Central memory CD4-positive, alpha-beta T cell (primary cell): ENCODE measurements around the gene IMP3.

Experiments used
- DNase-seq: peaks from one replicate; pipeline ENCODE4 v3.0.0; 2022

IMP3 gene

GRCh38 chr15:75672646-75673425 lies 32.8 kb upstream of the IMP3 start:
- DNase-seq = no peak

DNA sequence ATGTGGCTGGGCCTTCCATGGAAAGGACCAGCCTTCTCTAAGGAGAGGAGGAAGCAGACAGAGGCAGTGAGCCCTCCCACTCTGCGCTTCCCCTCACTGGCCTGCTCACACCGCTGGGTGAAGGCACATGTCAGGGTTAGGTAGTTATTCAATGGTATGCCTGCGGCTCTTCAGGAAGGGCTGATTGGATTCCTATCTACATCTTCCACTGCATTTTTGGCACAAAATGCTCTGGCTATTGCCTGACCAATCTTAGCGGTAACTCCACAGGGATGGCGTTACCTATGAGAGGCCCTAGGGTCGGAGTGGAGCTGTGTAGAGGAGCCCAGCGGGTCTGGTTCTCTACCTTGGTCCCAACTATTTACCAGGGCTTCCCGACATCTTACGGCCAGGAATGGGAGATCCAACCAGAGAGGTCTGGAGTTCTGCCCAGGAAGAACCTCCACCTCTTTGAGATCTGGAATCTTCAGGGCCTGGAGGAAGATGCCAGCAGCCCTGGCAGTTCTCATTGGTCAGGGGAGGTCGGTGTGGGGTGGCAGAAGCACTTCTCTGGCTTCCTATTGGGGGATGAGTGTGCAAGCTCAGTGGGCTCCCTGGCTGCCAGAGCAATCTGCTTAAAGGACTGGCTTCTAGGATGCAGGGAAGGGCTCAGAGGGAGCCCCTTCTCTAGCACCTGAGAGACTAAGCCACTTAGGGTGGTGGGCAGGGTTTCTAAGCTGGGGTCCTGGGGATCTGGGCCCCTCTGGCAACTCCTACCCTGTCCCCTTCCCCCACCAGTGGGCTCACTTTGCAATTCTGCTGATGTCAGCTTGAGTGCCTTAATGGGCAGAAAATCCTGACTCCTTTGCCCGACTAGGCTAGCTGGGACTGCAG lies 31.9 kb upstream of the IMP3 start:
- no peak for DNase-seq

DNA sequence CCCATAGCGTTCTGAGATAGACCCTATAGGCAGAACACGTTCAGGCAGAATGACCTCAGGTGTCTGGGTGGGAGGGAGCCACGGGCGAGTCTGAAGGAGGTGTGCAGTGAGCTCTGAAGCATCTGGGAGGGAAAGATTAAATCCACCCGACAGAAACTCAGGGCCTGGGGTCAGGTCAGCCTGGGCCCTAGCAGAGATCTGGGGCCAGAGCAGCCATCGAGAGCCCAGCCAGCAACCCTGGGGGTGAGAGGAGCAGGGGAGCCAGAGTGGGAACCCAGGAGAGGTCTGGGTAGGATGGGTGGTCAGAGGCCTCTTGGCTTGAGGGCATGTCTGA lies 29.8 kb upstream of the IMP3 start:
- no peak for DNase-seq

GRCh38 chr15:75669191-75669878 lies 29.3 kb upstream of the IMP3 start:
- no peak for DNase-seq

DNA sequence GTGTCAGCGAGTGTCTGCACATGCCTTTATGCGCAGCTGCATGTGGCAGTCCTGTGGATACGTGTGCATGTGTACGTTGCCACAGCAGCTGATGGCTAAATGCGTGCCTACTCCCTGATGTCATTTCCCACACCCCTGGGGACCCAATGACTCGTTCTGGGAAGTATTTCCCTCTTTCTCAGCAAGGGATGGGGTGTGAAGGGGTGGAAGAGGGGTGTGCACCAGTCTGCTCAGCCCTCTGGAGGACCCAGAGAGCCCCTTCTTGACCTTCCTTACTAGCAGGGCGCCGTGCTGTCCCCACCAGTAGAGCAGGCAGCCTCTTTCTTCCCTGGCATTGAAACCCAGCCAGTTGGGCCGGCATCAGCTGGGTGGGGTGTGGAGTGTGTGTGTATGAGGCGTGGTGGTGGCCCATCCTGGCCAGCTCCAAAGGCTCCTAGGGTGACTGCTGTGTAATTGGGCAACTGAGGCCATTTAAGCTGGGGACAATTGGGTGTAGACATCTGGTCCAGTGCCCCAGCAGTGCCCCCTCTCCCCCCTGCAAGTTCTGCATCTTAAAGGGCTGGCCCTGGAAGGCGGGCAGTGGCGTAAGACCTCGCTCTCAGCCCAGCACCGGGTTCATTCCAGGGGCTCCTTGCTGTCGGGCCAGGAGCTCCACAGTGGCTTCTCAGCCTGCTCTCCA lies 26.9 kb upstream of the IMP3 start:
- no peak for DNase-seq

GRCh38 chr15:75663931-75664421 lies 24.0 kb upstream of the IMP3 start:
- no peak for DNase-seq

GRCh38 chr15:75662823-75663519 lies 22.9 kb upstream of the IMP3 start:
- no peak for DNase-seq

GRCh38 chr15:75661756-75662140 lies 21.7 kb upstream of the IMP3 start:
- no peak for DNase-seq

- DNase-seq = no peak
Observed at GRCh38 chr15:75661100-75661755, 21.2 kb upstream of the IMP3 start.

GRCh38 chr15:75659928-75660645 lies 20.1 kb upstream of the IMP3 start:
- no peak for DNase-seq

DNA sequence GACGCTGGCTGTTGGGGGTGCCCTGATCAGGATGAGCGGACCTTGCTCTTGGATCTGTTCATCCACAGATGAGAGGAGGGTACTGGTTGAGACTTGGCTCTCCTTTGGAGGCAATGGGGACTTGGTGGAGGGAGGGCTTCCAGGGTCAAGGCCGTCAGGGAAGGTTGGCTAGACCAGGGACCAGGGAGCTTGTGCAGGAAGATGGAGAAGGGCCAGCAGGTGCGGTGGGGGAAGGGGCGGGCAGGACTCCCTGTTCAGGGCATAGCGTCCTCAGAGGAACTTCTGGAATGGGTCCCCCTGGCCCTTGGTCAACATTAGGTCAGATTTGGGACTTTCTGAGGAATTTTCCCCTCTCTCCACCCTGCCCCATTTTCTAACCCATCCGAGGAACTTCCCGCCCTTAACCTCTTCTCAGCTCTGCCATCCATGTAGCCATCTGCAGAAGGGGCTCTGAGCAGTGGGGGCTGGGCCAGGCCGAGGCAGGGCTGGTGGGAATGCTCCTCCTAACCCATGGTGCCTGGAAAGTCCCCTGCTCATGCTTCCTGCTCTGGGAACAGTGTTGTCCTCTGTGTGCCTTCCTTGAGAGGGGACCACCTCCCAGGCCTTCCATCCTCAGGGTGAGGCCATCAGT lies 19.2 kb upstream of the IMP3 start:
- no peak for DNase-seq

DNA sequence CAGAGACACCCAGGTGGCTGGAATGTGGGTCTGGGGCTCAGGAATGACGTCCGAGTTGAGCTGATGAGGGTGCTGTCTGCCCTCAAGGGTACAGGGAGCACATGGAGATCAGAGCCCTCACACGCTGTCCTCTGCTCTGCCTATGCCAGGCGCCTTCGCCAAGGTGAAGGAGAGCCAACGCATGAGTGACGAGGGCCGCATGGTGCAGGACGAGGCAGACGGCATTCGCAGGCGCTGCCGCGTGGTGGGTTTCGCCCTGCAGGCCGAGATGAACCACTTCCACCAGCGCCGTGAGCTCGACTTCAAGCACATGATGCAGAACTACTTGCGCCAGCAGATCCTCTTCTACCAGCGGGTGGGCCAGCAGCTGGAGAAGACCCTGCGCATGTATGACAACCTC lies 16.8 kb upstream of the IMP3 start:
- DNase-seq = no peak

DNA sequence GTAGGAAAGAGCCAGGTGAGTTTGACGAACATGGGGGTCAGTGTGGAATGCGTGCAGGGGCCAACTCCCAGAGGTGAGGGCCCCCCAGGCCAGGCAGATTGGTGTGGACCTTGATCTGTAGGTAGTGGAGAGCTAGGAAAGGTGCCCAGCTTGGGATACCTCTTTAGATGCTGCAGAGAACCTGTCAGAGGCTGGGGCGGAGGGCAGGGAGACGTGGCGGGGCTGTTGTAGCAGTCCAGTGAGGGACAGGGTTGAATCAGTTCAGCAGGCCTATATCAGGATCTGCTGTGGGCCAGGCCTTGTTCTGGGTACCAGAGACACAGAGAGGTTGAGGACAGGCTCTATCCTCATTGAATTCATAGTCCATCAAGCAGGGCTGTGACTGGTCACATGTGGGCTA lies 16.3 kb upstream of the IMP3 start:
- DNase-seq = no peak

GRCh38 chr15:75655931-75656330 lies 15.9 kb upstream of the IMP3 start:
- DNase-seq = no peak

- DNase-seq = no peak
Observed at GRCh38 chr15:75654201-75654907, 14.3 kb upstream of the IMP3 start.

GRCh38 chr15:75653347-75653913 lies 13.4 kb upstream of the IMP3 start:
- no peak for DNase-seq

- no peak for DNase-seq
Observed at GRCh38 chr15:75651810-75652543, 12.0 kb upstream of the IMP3 start.

DNA sequence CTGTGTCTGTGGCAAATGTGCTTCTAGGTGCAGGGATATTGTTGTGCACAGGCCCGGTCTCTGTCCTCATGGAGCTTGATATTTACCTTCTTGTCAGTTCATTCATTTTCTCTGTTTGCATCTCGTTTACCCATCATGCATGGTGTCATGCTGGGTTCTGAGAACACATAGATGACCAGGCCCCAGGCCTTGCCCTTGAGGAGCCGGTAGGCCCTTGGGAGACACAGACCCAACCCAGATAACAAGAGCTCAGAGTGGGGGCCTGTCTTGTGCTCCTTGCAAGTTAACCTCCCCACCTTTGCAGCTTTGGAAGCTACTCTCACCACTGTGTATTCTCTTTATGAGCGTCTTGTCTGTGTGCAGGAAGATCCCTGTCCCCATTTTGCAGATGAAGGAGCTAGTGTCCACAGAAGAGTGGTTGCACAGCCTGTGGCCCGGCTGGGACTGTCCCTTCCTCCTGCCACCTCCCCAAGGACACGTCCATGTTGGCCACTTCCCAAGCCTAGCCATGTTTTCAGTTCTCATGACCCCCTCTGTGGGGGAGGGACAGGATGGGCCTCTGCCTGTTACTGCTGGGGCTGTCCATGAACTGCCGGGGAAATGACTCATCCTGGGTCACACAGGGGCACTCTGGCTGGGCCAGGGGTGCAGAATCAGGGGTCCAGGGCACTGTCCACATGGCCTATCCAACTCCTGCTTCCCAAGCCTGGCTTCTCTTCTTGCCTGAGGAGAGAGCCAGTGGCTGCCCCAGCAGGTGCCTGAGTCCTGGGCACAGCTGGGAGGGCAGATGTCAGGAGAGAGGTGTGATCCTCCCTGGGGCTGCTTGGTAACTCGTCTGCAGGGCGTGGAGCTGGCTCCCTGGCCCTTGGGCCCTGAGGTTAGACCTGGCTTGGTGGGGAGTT lies 11.1 kb upstream of the IMP3 start:
- DNase-seq = no peak
